ENCODE measurements around the gene DYDC2. TPM values are rescaled to one million over a fixed set of nuclear protein-coding genes. Genes with fewer than 3 reads are reported as not detected.
A peak's percentile ranks its signal among the peaks of the same experiment; 100 is the strongest.
"Not testable (repeated sequence)": the region's sequence is repeated elsewhere in the genome, so short reads cannot be mapped to it uniquely, and the experiment has no call there.

Gene DYDC2
- total and polyA plus RNA-seq, 4 donors = 8.6 to 24.4 (median 19.5) TPM

DNA sequence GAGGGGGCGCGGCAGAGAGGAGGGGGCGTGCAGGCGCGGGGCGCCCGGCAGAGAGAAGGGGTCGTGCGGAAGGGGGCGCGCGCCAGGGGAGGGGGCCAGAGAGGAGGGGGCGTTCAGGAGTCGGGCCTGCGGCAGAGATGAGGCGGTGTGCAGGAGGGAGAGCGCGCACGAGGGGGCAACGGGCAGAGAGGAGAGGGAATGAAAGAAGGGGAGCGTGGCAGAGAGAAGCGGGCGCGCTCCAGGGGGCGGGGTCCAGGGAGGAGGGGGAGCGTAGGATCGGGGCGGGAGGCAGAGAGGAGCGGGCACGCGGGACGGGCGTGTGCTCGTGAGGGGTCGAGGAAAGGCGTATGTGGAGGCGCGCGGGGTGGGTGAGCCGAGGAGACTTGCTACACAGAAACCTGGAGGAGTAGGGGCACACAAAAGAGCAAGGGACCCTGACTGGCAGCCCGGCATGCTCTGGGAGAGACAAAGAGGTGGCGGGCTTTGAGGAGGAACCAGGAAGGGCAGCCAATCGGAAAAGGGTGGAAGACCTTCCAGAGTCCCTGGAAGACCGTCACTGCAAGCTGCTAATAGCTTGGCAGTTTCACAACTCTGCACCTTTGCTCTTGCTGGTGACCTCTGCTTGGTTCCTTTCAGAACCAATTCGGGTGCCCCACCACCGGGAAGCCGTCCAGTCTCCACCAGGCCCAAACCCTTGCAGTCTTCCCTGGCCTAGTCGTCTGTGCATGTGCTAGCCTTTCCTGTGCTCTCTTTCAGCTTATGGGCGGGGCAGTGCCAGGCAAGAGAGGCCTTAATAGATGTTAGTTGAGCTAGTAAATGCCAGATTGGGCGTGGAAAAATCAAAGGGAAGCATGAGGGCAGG lies 639 bp downstream of the DYDC2 start:
- WGBS, 2 donors = 9 to 10% methylated on average over 45 to 50 of the region's 50 CpGs
- ATAC-seq (ENCODE audit: insufficient read depth, low FRiP score) = no peak
- Histone ChIP-seq H3K9me3 (ENCODE audit: control insufficient read depth in 4 of 4, insufficient read depth in 3 of 4, low read length in 3 of 4) (peaks cover 0 to 8% (median 0%) of the 10 kb centered on the region in 4 donors), H3K9ac (ENCODE audit: insufficient read depth in 1 of 2, low read length in 2 of 2) (peak overlapping the region in 1 of 2 donors; percentile 25), H3K36me3 (ENCODE audit: control insufficient read depth in 4 of 4, insufficient read depth in 4 of 4, low read length in 4 of 4) (no peaks in the 10 kb centered on the region), H3K4me3 (peak overlapping the region; percentile 38), H3K27me3 (ENCODE audit: control insufficient read depth in 3 of 3, insufficient read depth in 3 of 3, low read length in 2 of 3) (peaks cover 0 to 3% (median 0%) of the 10 kb centered on the region in 3 donors), H3K4me1 (ENCODE audit: control insufficient read depth in 5 of 5, insufficient read depth in 5 of 5, low read length in 5 of 5) (peaks cover 0 to 11% (median 3%) of the 10 kb centered on the region in 5 donors), H3K27ac (ENCODE audit: low read depth in 1 of 2, low read length in 1 of 2) (no peak overlapping the region)
- TF ChIP-seq, protein P1, sequence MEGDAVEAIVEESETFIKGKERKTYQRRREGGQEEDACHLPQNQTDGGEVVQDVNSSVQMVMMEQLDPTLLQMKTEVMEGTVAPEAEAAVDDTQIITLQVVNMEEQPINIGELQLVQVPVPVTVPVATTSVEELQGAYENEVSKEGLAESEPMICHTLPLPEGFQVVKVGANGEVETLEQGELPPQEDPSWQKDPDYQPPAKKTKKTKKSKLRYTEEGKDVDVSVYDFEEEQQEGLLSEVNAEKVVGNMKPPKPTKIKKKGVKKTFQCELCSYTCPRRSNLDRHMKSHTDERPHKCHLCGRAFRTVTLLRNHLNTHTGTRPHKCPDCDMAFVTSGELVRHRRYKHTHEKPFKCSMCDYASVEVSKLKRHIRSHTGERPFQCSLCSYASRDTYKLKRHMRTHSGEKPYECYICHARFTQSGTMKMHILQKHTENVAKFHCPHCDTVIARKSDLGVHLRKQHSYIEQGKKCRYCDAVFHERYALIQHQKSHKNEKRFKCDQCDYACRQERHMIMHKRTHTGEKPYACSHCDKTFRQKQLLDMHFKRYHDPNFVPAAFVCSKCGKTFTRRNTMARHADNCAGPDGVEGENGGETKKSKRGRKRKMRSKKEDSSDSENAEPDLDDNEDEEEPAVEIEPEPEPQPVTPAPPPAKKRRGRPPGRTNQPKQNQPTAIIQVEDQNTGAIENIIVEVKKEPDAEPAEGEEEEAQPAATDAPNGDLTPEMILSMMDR (IDR thresholded peaks at IDR 0.05; ENCODE audit: control extremely low read depth, extremely low read depth) = no peak
- DNase-seq = peak; percentile 68 to 76 (median 69)

DNA sequence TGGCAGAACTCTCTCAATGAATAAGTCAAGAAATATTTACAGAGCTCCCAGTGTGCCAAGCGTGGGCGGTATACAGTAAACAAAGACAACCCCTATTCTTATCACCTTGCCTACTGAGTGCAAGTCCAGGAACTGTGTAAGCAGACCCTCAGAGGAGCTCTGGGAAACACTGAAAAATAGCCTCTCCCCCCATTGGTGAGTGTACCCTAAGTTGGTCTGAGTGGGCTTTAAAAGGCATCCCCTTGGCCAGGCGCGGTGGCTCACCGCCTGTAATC lies 1.2 kb downstream of the DYDC2 start:
- no peak for DNase-seq
- 93 to 99% methylated on average over 5 of the region's 5 CpGs for WGBS, 2 donors

DNA sequence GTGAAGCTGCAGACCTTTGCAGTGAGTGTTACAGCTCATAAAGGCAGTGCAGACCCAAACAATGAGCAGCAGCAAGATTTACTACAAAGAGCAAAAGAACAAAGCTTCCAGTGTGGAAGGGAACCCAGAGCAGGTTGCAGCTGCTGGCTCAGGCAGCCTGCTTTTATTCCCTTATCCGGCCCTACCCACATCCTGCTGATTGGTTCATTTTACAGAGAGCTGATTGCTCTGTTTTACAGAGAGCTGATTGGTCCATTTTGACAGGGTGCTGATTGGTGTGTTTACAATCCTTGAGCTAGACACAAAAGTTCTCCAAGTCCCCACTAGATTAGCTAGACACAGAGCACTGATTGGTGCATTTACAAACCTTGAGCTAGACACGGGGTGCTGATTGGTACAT lies 2.3 kb downstream of the DYDC2 start:
- H3K4me3 ChIP-seq; ATAC-seq (ENCODE audit: insufficient read depth, low FRiP score); H3K36me3 ChIP-seq (ENCODE audit: control insufficient read depth in 4 of 4, insufficient read depth in 4 of 4, low read length in 4 of 4); H3K9me3 ChIP-seq (ENCODE audit: control insufficient read depth in 4 of 4, insufficient read depth in 3 of 4, low read length in 3 of 4); H3K9ac ChIP-seq (ENCODE audit: insufficient read depth in 1 of 2, low read length in 2 of 2); DNase-seq; H3K27ac ChIP-seq (ENCODE audit: low read depth in 1 of 2, low read length in 1 of 2); H3K27me3 ChIP-seq (ENCODE audit: control insufficient read depth in 3 of 3, insufficient read depth in 3 of 3, low read length in 2 of 3): not testable (repeated sequence)
- H3K4me1 ChIP-seq (ENCODE audit: control insufficient read depth in 5 of 5, insufficient read depth in 5 of 5, low read length in 5 of 5) = peaks cover 0 to 11% (median 3%) of the 10 kb centered on the region in 5 donors
- 47 to 77% methylated on average over 2 of the region's 2 CpGs for WGBS, 2 donors

More for the DNA sequence above, 1.2 kb downstream of the DYDC2 start:
- Histone ChIP-seq H3K4me1 (ENCODE audit: control insufficient read depth in 5 of 5, insufficient read depth in 5 of 5, low read length in 5 of 5) (peaks cover 0 to 11% (median 3%) of the 10 kb centered on the region in 5 donors), H3K27me3 (ENCODE audit: control insufficient read depth in 3 of 3, insufficient read depth in 3 of 3, low read length in 2 of 3) (peaks cover 0 to 3% (median 0%) of the 10 kb centered on the region in 3 donors), H3K4me3 (no peak overlapping the region), H3K9ac (ENCODE audit: insufficient read depth in 1 of 2, low read length in 2 of 2) (no peak overlapping the region), H3K36me3 (ENCODE audit: control insufficient read depth in 4 of 4, insufficient read depth in 4 of 4, low read length in 4 of 4) (no peaks in the 10 kb centered on the region), H3K27ac (ENCODE audit: low read depth in 1 of 2, low read length in 1 of 2) (no peak overlapping the region), H3K9me3 (ENCODE audit: control insufficient read depth in 4 of 4, insufficient read depth in 3 of 4, low read length in 3 of 4) (peaks cover 0 to 8% (median 0%) of the 10 kb centered on the region in 4 donors)
- TF ChIP-seq, protein P1 (IDR thresholded peaks at IDR 0.05; ENCODE audit: control extremely low read depth, extremely low read depth) = no peak
- ATAC-seq (ENCODE audit: insufficient read depth, low FRiP score) = no peak

DNA sequence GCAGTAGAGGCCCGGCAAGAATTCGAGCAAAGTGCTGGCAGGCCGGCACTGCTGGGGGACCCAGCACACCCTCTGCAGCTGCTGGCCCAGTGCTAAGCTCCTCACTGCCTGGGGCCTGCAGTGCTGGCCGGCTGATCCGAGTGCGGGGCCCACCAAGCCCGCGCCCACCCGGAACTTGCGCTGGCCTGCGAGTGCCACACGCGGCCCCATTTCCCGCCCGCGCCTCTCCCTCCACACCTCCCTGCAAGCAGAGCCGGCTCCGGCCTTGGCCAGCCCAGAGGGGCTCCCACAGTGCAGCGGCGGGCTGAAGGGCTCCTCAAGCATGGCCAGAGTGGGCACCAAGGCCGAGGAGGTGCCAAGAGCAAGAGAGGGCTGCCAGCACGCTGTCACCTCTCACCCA lies 3.1 kb downstream of the DYDC2 start:
- Histone ChIP-seq H3K4me3 (no peak overlapping the region), H3K27me3 (ENCODE audit: control insufficient read depth in 3 of 3, insufficient read depth in 3 of 3, low read length in 2 of 3) (peaks cover 0 to 3% (median 0%) of the 10 kb centered on the region in 3 donors), H3K9me3 (ENCODE audit: control insufficient read depth in 4 of 4, insufficient read depth in 3 of 4, low read length in 3 of 4) (peaks cover 0 to 8% (median 0%) of the 10 kb centered on the region in 4 donors), H3K9ac (ENCODE audit: insufficient read depth in 1 of 2, low read length in 2 of 2) (no peak overlapping the region), H3K27ac (ENCODE audit: low read depth in 1 of 2, low read length in 1 of 2) (no peak overlapping the region), H3K36me3 (ENCODE audit: control insufficient read depth in 4 of 4, insufficient read depth in 4 of 4, low read length in 4 of 4) (no peaks in the 10 kb centered on the region), H3K4me1 (ENCODE audit: control insufficient read depth in 5 of 5, insufficient read depth in 5 of 5, low read length in 5 of 5) (peaks cover 0 to 11% (median 3%) of the 10 kb centered on the region in 5 donors)
- DNase-seq (no peak), ATAC-seq (ENCODE audit: insufficient read depth, low FRiP score) (no peak)
- WGBS, 2 donors = 93 to 97% methylated on average over 21 to 22 of the region's 22 CpGs
- TF ChIP-seq, protein P1 (IDR thresholded peaks at IDR 0.05; ENCODE audit: control extremely low read depth, extremely low read depth) = no peak
